Globus pallidus (tissue), 1 donor: ENCODE results near the gene SEH1L.
"Not testable (repeated sequence)": the region's sequence is repeated elsewhere in the genome, so short reads cannot be mapped to it uniquely, and the experiment has no call there.

ENCODE experiments used
- DNase-seq: peaks from one replicate; pipeline ENCODE4 v3.0.0-alpha.2; 2015; ENCODE audit warnings: low spot score

Gene SEH1L

GRCh38 chr18:12943215-12943614 is 4.6 kb upstream of the SEH1L start:
- DNase-seq: no peak

- DNase-seq: peak; percentile 7
These were observed 3.1 kb upstream of the SEH1L start for GRCh38 chr18:12944709-12945108.

- no peak for DNase-seq
These were observed 1.1 kb upstream of the SEH1L start for GRCh38 chr18:12946549-12947284.

- DNase-seq: peak; percentile 87
These were observed 416 bp downstream of the SEH1L start for GRCh38 chr18:12948050-12948804.

GRCh38 chr18:12958478-12958877 is 10.7 kb downstream of the SEH1L start:
- no peak for DNase-seq

GRCh38 chr18:12960395-12960794 is 12.6 kb downstream of the SEH1L start:
- DNase-seq: no peak

- no peak for DNase-seq
These were observed 13.1 kb downstream of the SEH1L start for GRCh38 chr18:12960853-12961397.

GRCh38 chr18:12963069-12963468 is 15.3 kb downstream of the SEH1L start:
- DNase-seq: no peak

- no peak for DNase-seq
These were observed 20.3 kb downstream of the SEH1L start for GRCh38 chr18:12968115-12968514.

- no peak for DNase-seq
These were observed 20.8 kb downstream of the SEH1L start for GRCh38 chr18:12968619-12969018.

- DNase-seq: no peak
These were observed 25.9 kb downstream of the SEH1L start for GRCh38 chr18:12973562-12974213.

GRCh38 chr18:12975488-12975887 is 27.7 kb downstream of the SEH1L start:
- DNase-seq: no peak

- no peak for DNase-seq
These were observed 28.5 kb downstream of the SEH1L start for GRCh38 chr18:12976305-12976704.

- DNase-seq: not testable (repeated sequence)
These were observed 32.3 kb downstream of the SEH1L start for GRCh38 chr18:12980065-12980464.

- no peak for DNase-seq
These were observed 41.7 kb downstream of the SEH1L start for GRCh38 chr18:12989397-12990122.

- no peak for DNase-seq
These were observed 42.3 kb downstream of the SEH1L start for GRCh38 chr18:12990123-12990475.

GRCh38 chr18:12990641-12990966 is 42.8 kb downstream of the SEH1L start:
- DNase-seq: no peak

- DNase-seq: peak; percentile 98
These were observed 43.4 kb downstream of the SEH1L start, which contains the start of gene CEP192 for GRCh38 chr18:12990967-12991820. Gene CEP192, plus strand, starts transcription at chr18:12991362. Its CDS starts 8,063 bp downstream, at chr18:12999425.

- DNase-seq: no peak
These were observed 44.0 kb downstream of the SEH1L start for GRCh38 chr18:12991821-12992179.

GRCh38 chr18:12993439-12993838 is 45.6 kb downstream of the SEH1L start:
- no peak for DNase-seq

GRCh38 chr18:12995424-12995823 is 47.6 kb downstream of the SEH1L start:
- no peak for DNase-seq
